ENCODE results near the gene PTGR3.

PTGR3 gene

DNA sequence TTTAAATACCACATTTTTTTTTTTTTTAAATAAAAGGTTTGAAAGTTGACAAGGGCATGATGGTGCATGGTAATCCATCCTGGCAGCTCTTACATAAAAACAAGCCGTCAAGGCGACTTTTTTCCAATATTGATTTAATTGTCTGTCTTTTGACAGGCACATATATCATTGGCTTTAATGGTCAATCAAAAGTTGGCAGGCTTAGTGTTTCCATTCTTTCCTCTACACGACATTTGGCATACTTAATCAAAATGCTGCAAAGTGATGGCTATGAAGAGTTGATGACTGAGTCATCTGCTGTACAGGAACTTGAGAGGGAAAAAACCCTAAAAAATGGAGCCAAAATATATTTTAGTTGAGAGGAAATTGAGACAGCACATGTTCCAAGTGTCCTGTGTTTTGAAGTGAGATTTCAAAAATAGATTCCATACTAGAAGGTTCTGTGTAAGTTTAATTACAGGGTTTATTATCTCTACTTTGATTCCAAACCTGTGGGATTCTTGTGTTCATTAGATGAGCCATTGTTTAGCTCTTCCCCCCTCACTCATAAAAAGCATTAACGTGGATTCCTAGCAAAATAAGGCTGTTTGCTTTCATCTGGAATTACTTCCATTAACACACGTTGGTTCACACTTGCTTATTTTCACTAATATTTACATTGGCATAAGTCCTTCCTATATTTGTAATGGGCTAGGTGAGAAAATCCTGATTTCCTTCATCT is 4.8 kb upstream of the PTGR3 start (continued):
- TF ChIP-seq ISL1 (CRISPR knock-in tag; IDR thresholded peaks at IDR 0.05): peak; percentile 97
- TF ChIP-seq CSDC2 (CRISPR knock-in tag; IDR thresholded peaks at IDR 0.05): no peak
- TF ChIP-seq TCF4 (CRISPR knock-in tag; IDR thresholded peaks at IDR 0.05; ENCODE audit: borderline replicate concordance): no peak
- TF ChIP-seq, protein P1, sequence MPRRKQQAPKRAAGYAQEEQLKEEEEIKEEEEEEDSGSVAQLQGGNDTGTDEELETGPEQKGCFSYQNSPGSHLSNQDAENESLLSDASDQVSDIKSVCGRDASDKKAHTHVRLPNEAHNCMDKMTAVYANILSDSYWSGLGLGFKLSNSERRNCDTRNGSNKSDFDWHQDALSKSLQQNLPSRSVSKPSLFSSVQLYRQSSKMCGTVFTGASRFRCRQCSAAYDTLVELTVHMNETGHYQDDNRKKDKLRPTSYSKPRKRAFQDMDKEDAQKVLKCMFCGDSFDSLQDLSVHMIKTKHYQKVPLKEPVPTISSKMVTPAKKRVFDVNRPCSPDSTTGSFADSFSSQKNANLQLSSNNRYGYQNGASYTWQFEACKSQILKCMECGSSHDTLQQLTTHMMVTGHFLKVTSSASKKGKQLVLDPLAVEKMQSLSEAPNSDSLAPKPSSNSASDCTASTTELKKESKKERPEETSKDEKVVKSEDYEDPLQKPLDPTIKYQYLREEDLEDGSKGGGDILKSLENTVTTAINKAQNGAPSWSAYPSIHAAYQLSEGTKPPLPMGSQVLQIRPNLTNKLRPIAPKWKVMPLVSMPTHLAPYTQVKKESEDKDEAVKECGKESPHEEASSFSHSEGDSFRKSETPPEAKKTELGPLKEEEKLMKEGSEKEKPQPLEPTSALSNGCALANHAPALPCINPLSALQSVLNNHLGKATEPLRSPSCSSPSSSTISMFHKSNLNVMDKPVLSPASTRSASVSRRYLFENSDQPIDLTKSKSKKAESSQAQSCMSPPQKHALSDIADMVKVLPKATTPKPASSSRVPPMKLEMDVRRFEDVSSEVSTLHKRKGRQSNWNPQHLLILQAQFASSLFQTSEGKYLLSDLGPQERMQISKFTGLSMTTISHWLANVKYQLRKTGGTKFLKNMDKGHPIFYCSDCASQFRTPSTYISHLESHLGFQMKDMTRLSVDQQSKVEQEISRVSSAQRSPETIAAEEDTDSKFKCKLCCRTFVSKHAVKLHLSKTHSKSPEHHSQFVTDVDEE (CRISPR knock-in tag; IDR thresholded peaks at IDR 0.05): no peak
- TF ChIP-seq ZFP3 (CRISPR knock-in tag; IDR thresholded peaks at IDR 0.05): no peak

DNA sequence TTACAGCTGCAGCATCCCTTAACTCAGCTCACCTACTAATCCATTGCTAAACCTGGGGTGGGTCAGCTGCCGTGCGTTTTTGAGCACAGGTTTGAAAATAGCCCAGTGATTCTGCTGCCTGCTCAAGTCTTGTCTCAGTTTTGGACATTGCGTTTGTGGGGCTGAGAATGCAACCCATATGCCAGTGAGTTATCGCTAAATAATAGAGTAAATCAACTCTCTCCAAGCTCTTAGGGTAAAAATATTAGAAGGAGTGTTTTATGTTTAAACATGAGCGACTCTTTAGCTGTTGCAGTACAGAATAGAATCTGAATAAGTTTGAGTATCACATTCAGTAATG is 3.8 kb upstream of the PTGR3 start:
- TF ChIP-seq TCF4 (CRISPR knock-in tag; IDR thresholded peaks at IDR 0.05; ENCODE audit: borderline replicate concordance) (no peak), OSR1 (CRISPR knock-in tag; IDR thresholded peaks at IDR 0.05) (no peak), BACH2 (CRISPR knock-in tag; IDR thresholded peaks at IDR 0.05; ENCODE audit: borderline replicate concordance) (no peak), ZNF565 (CRISPR knock-in tag; conservative IDR thresholded peaks at IDR 0.05; ENCODE audit: low read depth) (no peak), ZFP3 (CRISPR knock-in tag; IDR thresholded peaks at IDR 0.05) (no peak), ZNF70 (CRISPR knock-in tag; IDR thresholded peaks at IDR 0.05) (no peak), ARNTL (CRISPR knock-in tag; IDR thresholded peaks at IDR 0.05; ENCODE audit: borderline replicate concordance, low read depth) (no peak)
- TF ChIP-seq, protein P1 (CRISPR knock-in tag; IDR thresholded peaks at IDR 0.05): no peak
- TF ChIP-seq, protein P2, sequence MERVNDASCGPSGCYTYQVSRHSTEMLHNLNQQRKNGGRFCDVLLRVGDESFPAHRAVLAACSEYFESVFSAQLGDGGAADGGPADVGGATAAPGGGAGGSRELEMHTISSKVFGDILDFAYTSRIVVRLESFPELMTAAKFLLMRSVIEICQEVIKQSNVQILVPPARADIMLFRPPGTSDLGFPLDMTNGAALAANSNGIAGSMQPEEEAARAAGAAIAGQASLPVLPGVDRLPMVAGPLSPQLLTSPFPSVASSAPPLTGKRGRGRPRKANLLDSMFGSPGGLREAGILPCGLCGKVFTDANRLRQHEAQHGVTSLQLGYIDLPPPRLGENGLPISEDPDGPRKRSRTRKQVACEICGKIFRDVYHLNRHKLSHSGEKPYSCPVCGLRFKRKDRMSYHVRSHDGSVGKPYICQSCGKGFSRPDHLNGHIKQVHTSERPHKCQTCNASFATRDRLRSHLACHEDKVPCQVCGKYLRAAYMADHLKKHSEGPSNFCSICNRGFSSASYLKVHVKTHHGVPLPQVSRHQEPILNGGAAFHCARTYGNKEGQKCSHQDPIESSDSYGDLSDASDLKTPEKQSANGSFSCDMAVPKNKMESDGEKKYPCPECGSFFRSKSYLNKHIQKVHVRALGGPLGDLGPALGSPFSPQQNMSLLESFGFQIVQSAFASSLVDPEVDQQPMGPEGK (CRISPR knock-in tag; IDR thresholded peaks at IDR 0.05; ENCODE audit: borderline replicate concordance): no peak
- TF ChIP-seq, protein P3, sequence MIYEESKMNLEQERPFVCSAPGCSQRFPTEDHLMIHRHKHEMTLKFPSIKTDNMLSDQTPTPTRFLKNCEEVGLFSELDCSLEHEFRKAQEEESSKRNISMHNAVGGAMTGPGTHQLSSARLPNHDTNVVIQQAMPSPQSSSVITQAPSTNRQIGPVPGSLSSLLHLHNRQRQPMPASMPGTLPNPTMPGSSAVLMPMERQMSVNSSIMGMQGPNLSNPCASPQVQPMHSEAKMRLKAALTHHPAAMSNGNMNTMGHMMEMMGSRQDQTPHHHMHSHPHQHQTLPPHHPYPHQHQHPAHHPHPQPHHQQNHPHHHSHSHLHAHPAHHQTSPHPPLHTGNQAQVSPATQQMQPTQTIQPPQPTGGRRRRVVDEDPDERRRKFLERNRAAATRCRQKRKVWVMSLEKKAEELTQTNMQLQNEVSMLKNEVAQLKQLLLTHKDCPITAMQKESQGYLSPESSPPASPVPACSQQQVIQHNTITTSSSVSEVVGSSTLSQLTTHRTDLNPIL (CRISPR knock-in tag; IDR thresholded peaks at IDR 0.05; ENCODE audit: low read depth): no peak
- TF ChIP-seq, protein P4, sequence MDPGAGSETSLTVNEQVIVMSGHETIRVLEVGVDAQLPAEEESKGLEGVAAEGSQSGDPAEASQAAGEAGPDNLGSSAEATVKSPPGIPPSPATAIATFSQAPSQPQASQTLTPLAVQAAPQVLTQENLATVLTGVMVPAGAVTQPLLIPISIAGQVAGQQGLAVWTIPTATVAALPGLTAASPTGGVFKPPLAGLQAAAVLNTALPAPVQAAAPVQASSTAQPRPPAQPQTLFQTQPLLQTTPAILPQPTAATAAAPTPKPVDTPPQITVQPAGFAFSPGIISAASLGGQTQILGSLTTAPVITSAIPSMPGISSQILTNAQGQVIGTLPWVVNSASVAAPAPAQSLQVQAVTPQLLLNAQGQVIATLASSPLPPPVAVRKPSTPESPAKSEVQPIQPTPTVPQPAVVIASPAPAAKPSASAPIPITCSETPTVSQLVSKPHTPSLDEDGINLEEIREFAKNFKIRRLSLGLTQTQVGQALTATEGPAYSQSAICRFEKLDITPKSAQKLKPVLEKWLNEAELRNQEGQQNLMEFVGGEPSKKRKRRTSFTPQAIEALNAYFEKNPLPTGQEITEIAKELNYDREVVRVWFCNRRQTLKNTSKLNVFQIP (CRISPR knock-in tag; IDR thresholded peaks at IDR 0.05; ENCODE audit: borderline replicate concordance, low read depth): no peak
- no peak for ATAC-seq

DNA sequence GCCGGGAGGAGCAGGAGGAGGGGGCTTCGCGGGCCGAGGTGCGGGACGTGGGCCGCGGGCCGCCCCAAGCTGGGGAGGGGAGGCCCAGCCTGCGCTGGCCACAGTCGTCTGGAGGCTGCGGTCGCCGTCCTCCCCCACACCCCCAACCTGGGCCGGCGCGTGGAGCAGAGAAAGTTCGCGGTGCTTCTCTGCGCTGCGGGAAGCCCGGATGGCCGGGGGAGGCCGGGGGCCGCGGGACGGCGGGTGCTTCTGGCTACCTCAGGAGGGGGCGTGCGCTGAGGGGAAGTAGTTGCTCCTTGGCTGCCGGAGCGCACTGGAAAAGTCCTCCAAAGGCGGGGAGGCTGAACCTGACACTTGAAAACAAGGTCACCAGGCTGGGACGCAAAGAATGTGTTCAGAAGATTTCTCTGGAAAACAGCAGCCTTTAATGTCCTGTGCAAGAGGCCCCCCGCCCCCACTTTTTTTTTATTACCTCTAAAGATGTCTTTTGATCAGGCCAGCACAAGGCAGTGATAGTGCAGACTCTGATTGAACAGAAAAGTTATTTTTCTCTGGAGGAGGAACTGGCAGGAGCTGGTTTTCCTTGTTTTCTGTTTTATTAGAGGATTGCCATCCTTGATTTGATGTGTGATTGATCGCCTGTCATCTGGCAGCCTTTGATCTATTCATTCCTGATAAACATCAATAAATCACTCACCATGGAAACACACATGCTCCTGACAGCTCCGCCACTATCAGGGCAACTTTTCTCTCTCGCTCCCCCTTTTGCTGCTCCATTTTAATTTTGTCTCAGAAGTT is 3.2 kb upstream of the PTGR3 start:
- ATAC-seq: no peak
- TF ChIP-seq, protein P5, sequence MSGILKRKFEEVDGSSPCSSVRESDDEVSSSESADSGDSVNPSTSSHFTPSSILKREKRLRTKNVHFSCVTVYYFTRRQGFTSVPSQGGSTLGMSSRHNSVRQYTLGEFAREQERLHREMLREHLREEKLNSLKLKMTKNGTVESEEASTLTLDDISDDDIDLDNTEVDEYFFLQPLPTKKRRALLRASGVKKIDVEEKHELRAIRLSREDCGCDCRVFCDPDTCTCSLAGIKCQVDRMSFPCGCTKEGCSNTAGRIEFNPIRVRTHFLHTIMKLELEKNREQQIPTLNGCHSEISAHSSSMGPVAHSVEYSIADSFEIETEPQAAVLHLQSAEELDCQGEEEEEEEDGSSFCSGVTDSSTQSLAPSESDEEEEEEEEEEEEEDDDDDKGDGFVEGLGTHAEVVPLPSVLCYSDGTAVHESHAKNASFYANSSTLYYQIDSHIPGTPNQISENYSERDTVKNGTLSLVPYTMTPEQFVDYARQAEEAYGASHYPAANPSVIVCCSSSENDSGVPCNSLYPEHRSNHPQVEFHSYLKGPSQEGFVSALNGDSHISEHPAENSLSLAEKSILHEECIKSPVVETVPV (CRISPR knock-in tag; IDR thresholded peaks at IDR 0.05): no peak
- TF ChIP-seq ZNF565 (CRISPR knock-in tag; conservative IDR thresholded peaks at IDR 0.05; ENCODE audit: low read depth) (no peak), ZNF8 (CRISPR knock-in tag; IDR thresholded peaks at IDR 0.05) (no peak), ZC3H10 (CRISPR knock-in tag; IDR thresholded peaks at IDR 0.05) (no peak), TOX (CRISPR knock-in tag; IDR thresholded peaks at IDR 0.05; ENCODE audit: borderline replicate concordance) (no peak), PPARA (CRISPR knock-in tag; IDR thresholded peaks at IDR 0.05; ENCODE audit: borderline replicate concordance) (no peak), TCF4 (CRISPR knock-in tag; IDR thresholded peaks at IDR 0.05; ENCODE audit: borderline replicate concordance) (no peak), SNAI2 (CRISPR knock-in tag; IDR thresholded peaks at IDR 0.05) (no peak), ZFP30 (CRISPR knock-in tag; IDR thresholded peaks at IDR 0.05) (no peak)
- TF ChIP-seq, protein P2 (CRISPR knock-in tag; IDR thresholded peaks at IDR 0.05; ENCODE audit: borderline replicate concordance): no peak
- TF ChIP-seq, protein P3 (CRISPR knock-in tag; IDR thresholded peaks at IDR 0.05; ENCODE audit: low read depth): no peak

Data from SK-N-SH treated with all-trans-retinoic acid at 6 μM for 48 hours (cell line).